IMR-90 (cell line): Measurements from ENCODE around the gene MACIR. TPM values are rescaled to one million over a fixed set of nuclear protein-coding genes. Genes with fewer than 3 reads are reported as not detected.
A peak's percentile ranks its signal among the peaks of the same experiment; 100 is the strongest.

Source experiments
- ATAC-seq: fragments of 200-7000 bp; cut with Tn5 transposase; 2 replicates; pipeline ENCODE4 v1.9.1; 2020; ENCODE audit warnings: low read depth, mild to moderate bottlenecking, moderate library complexity
- BruUV-seq: library from RNA; stranded (reverse); fragments of 400-500 nt; replicated peaks from 2 replicates; lab custom pipeline; 2021; lab: Mats Ljungman, UMichigan
- CTCF ChIA-PET: fragments of 300-600 bp; formaldehyde crosslinking; extraction: SDS; loops from one replicate; lab custom pipeline; 2021; ENCODE audit warnings: antibody characterized with exemption; lab: Yijun Ruan, JAX
- POLR2A ChIA-PET: fragments of 300-600 bp; sonication (Branson Sonifier 250); formaldehyde crosslinking; loops from one replicate; lab custom pipeline; 2022; ENCODE audit warnings: antibody characterized with exemption; ENCODE audit not compliant: unreplicated experiment; lab: Charles Lee
- DNase-seq: peaks from one replicate; pipeline ENCODE4 v3.0.0; 2013
- H2AFZ ChIP-seq: replicated peaks from 2 replicates; pipeline ENCODE3; 2013; ENCODE audit warnings: low read length, mild to moderate bottlenecking; ENCODE audit not compliant: poor library complexity
- H2AK5ac ChIP-seq: 2 replicates; pipeline ENCODE4 v1.6.1; 2013; ENCODE audit warnings: low read depth, low read length, inconsistent platforms
- H2AK9ac ChIP-seq: replicated peaks from 2 replicates; pipeline ENCODE3; 2013; ENCODE audit warnings: mild to moderate bottlenecking, low read depth, low read length, moderate library complexity; ENCODE audit not compliant: poor library complexity
- H2BK120ac ChIP-seq: 2 replicates; pipeline ENCODE4 v1.6.1; 2013; ENCODE audit warnings: low read depth, low read length, inconsistent platforms
- H2BK15ac ChIP-seq: 3 replicates; pipeline ENCODE4 v1.6.1; 2013; ENCODE audit warnings: low read depth, low read length, inconsistent platforms
- H2BK20ac ChIP-seq: 2 replicates; pipeline ENCODE4 v1.6.1; 2013; ENCODE audit warnings: low read depth, mild to moderate bottlenecking, inconsistent platforms, low read length, moderate library complexity
- H2BK5ac ChIP-seq: 2 replicates; pipeline ENCODE4 v1.6.1; 2013; ENCODE audit warnings: mild to moderate bottlenecking, low read depth, low read length, inconsistent platforms; ENCODE audit not compliant: poor library complexity, severe bottlenecking
- H3K14ac ChIP-seq: replicated peaks from 2 replicates; pipeline ENCODE4 v1.6.1; 2013; ENCODE audit warnings: low read depth, low read length, inconsistent platforms
- H3K18ac ChIP-seq: 2 replicates; pipeline ENCODE4 v1.6.1; 2013; ENCODE audit warnings: low read depth, low read length, control low read depth
- H3K23ac ChIP-seq: 2 replicates; pipeline ENCODE4 v1.6.1; 2013; ENCODE audit warnings: low read depth, low read length, inconsistent platforms
- H3K27ac ChIP-seq: 2 replicates; pipeline ENCODE4 v1.5.1; 2013; ENCODE audit warnings: mild to moderate bottlenecking, control low read depth, low read length; ENCODE audit not compliant: insufficient read depth
- H3K27me3 ChIP-seq: 2 replicates; pipeline ENCODE4 v1.6.1; 2013; ENCODE audit warnings: low read length; ENCODE audit not compliant: control insufficient read depth, insufficient read depth
- H3K36me3 ChIP-seq: 2 replicates; pipeline ENCODE4 v1.6.1; 2013; ENCODE audit warnings: low read length, mixed read lengths; ENCODE audit not compliant: control insufficient read depth, insufficient read depth
- H3K4ac ChIP-seq: 2 replicates; pipeline ENCODE4 v1.6.1; 2013; ENCODE audit warnings: low read depth, low read length, inconsistent platforms
- H3K4me1 ChIP-seq: 2 replicates; pipeline ENCODE4 v1.6.1; 2013; ENCODE audit warnings: low read length, mixed read lengths; ENCODE audit not compliant: control insufficient read depth, insufficient read depth
- H3K4me2 ChIP-seq: 2 replicates; pipeline ENCODE4 v1.6.1; 2013; ENCODE audit warnings: low read depth, mild to moderate bottlenecking, control low read depth, low read length, moderate library complexity
- H3K4me3 ChIP-seq: 2 replicates; pipeline ENCODE4 v1.5.1; 2013; ENCODE audit warnings: low read depth, mild to moderate bottlenecking, control low read depth, low read length, moderate library complexity; ENCODE audit not compliant: insufficient read depth
- H3K56ac ChIP-seq: 2 replicates; pipeline ENCODE4 v1.6.1; 2013; ENCODE audit warnings: low read length, inconsistent platforms; ENCODE audit not compliant: insufficient read depth; ENCODE audit errors: extremely low read depth
- H3K79me1 ChIP-seq, 2 experiments: 2 replicates each; pipeline ENCODE4 v1.6.1; 2013; ENCODE audit warnings: low read length in 2 of 2, inconsistent platforms in 1 of 2, low read depth in 1 of 2
- H3K9ac ChIP-seq: 2 replicates; pipeline ENCODE4 v1.6.1; 2013; ENCODE audit warnings: low read depth, low read length, control low read depth
- H3K9me1 ChIP-seq: 2 replicates; pipeline ENCODE4 v1.6.1; 2013; ENCODE audit warnings: low read length, inconsistent platforms; ENCODE audit not compliant: insufficient read depth
- H3K9me3 ChIP-seq: 2 replicates; pipeline ENCODE4 v1.6.1; 2013; ENCODE audit warnings: low read length; ENCODE audit not compliant: control insufficient read depth, insufficient read depth
- H4K20me1 ChIP-seq: 2 replicates; pipeline ENCODE4 v1.6.1; 2013; ENCODE audit warnings: low read length, inconsistent platforms; ENCODE audit not compliant: insufficient read depth
- H4K5ac ChIP-seq: 2 replicates; pipeline ENCODE4 v1.6.1; 2013; ENCODE audit warnings: mild to moderate bottlenecking, low read depth, low read length, control low read depth
- H4K8ac ChIP-seq, 2 experiments: 2 replicates each; pipeline ENCODE4 v1.6.1; 2013; ENCODE audit warnings: low read depth in 2 of 2, low read length in 2 of 2, control low read depth in 1 of 2, inconsistent platforms in 1 of 2
- H4K91ac ChIP-seq: 2 replicates; pipeline ENCODE4 v1.6.1; 2013; ENCODE audit warnings: low read depth, low read length, inconsistent platforms; ENCODE audit not compliant: insufficient read depth
- NFE2L2 ChIP-seq: fragments of 150-350 bp; IDR thresholded peaks from 2 replicates; pipeline ENCODE4 v1.6.1; 2016; ENCODE audit warnings: low read depth, mild to moderate bottlenecking, low read length
- RFX5 ChIP-seq: IDR thresholded peaks from 2 replicates; pipeline ENCODE4 v1.8.0; 2012; ENCODE audit warnings: low read depth, mild to moderate bottlenecking, low read length, moderate library complexity
- WGBS, 2 experiments: methylation state at CpG; one replicate each; pipeline versions ENCODE4 v1.1.5 to v1.1.7; 2013; ENCODE audit warnings: missing lambda C conversion rate in 2 of 2; ENCODE audit not compliant: insufficient read length in 1 of 2; ENCODE audit errors: extremely low coverage in 2 of 2; 5-methylcytosine and 5-hydroxymethylcytosine counted together
- dilution Hi-C: fragments of 300-500 bp; cut with HindIII; formaldehyde crosslinking; loops from one replicate; pipeline ENCODE4 v1.14.3; 2018; ENCODE audit warnings: low sequenced_read_pairs; ENCODE audit not compliant: unreplicated experiment
- in situ Hi-C: fragments of 300-500 bp; cut with MboI; formaldehyde crosslinking; loops from 3 replicates; pipeline ENCODE4 v1.14.3; 2019; ENCODE audit warnings: low sequenced_read_pairs, inconsistent platforms, mixed read lengths
- intact Hi-C: fragments of 100-400 bp; cut with micrococcal nuclease; formaldehyde crosslinking; loops from 2 replicates; pipeline ENCODE4 v1.10.0; 2022
- polyA plus RNA-seq, 3 experiments: library from polyadenylated mRNA; depleted of rRNA; stranded (reverse); fragments of >200 nt; gene quantifications; 2 replicates each; pipeline ENCODE4 v1.2.3, GENCODE V29; 2012; ENCODE audit warnings: low replicate concordance in 1 of 3
- total RNA-seq: library from RNA; depleted of rRNA; stranded (reverse); fragments of >200 nt; gene quantifications from 2 replicates; pipeline ENCODE4 v1.2.3, GENCODE V29; 2012

The MACIR gene
- total and polyA plus RNA-seq, 2 of the 4 experiments (the other 2 are of a cell fraction): 11.1 to 21.3 TPM

DNA sequence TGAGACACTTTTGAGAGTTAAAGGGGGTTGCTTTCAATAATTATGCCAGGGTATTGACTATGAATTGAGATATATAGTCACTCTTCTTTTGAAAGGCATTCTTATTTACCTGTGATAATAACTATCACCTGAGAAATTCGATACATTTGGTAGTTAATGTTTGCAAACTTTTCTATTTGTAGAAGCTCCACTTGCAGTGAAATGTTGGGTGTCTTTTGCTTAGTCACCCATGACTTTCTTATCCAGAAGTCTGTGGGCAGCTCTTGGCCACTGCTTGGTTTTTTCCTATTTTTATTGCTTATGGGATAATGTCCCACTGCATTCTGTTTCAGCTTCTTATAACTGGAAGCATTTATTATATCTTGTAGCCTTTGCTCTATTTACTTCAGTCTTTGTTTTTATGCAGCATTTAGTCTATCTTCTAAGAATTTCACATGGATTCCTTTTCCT is 3.9 kb downstream of the MACIR start:
- no peak for ATAC-seq
- H3K9me3 ChIP-seq: no peaks in the 10 kb centered on the region
- no peak overlapping the region for H3K56ac ChIP-seq
- peak; percentile 32 for DNase-seq
- H3K14ac ChIP-seq: no peak overlapping the region
- H3K27ac ChIP-seq: no peak overlapping the region
- intact Hi-C loops: loop anchor here (5.0 kb wide), 1 partner anchor 165 kb away; no protein-coding TSS in a partner anchor
- POLR2A ChIA-PET: no interaction called here
- no TSS peak for BruUV-seq
- dilution Hi-C loops: no loop called here
- no peak overlapping the region for H2BK5ac ChIP-seq
- H3K4me2 ChIP-seq: no peak overlapping the region
- in situ Hi-C loops: no loop called here
- H3K23ac ChIP-seq: no peak overlapping the region
- no peak overlapping the region for H2BK120ac ChIP-seq
- no peak overlapping the region for H2BK15ac ChIP-seq
- no peak overlapping the region for H3K18ac ChIP-seq
- peaks cover 5% of the 10 kb centered on the region; the same call in 1 of the 2 replicates for H4K20me1 ChIP-seq
- no peak overlapping the region for H2AK9ac ChIP-seq
- peaks cover 2% of the 10 kb centered on the region for H3K4me1 ChIP-seq
- H4K91ac ChIP-seq: no peak overlapping the region
- TF ChIP-seq RFX5 (no peak), NFE2L2 (peak; percentile 47; the same call in 1 of the 2 replicates)
- H3K9me1 ChIP-seq: no peaks in the 10 kb centered on the region
- H2BK20ac ChIP-seq: no peak overlapping the region
- no CpG with 5 or more reads among the region's 1 CpG for WGBS, 2 experiments
- no peak overlapping the region for H4K5ac ChIP-seq
- no peak overlapping the region for H3K4ac ChIP-seq
- no peak overlapping the region for H4K8ac ChIP-seq
- H3K36me3 ChIP-seq: no peaks in the 10 kb centered on the region
- peaks cover 6 to 32% of the 10 kb centered on the region in 2 experiments for H3K79me1 ChIP-seq
- CTCF ChIA-PET: no interaction called here
- no peaks in the 10 kb centered on the region for H3K27me3 ChIP-seq
- no peak overlapping the region for H2AK5ac ChIP-seq
- no peak overlapping the region for H2AFZ ChIP-seq
- no peak overlapping the region for H3K9ac ChIP-seq
- no peak overlapping the region for H3K4me3 ChIP-seq
